OCI-LY7 (cell line): Measurements from ENCODE around the gene TUBGCP6. TPM values are rescaled to one million over a fixed set of nuclear protein-coding genes. Genes with fewer than 3 reads are reported as not detected.
"Not testable (repeated sequence)": the region's sequence is repeated elsewhere in the genome, so short reads cannot be mapped to it uniquely, and the experiment has no call there.

ENCODE experiments used
- BruUV-seq: library from RNA; stranded (reverse); fragments of 400-500 nt; replicated peaks from 2 replicates; lab custom pipeline; 2021; lab: Mats Ljungman, UMichigan
- CTCF ChIA-PET: fragments of 300-600 bp; sonication (Branson Sonifier 250); formaldehyde crosslinking; loops from one replicate; lab custom pipeline; 2022; ENCODE audit warnings: antibody characterized with exemption; ENCODE audit not compliant: unreplicated experiment; lab: Charles Lee
- POLR2A ChIA-PET: fragments of 300-600 bp; sonication (Branson Sonifier 250); formaldehyde crosslinking; loops from one replicate; lab custom pipeline; 2022; ENCODE audit warnings: antibody characterized with exemption; lab: Charles Lee
- DNase-seq: peaks from one replicate; pipeline ENCODE4 v3.0.0-alpha.2; 2015; ENCODE audit warnings: low spot score
- H2AFZ ChIP-seq: fragments of 200-600 bp; sonication (generic), shearing (Covaris generic); 2 replicates; pipeline ENCODE4 v1.6.1; 2014; ENCODE audit warnings: mild to moderate bottlenecking, antibody characterized with exemption, low read length, moderate library complexity
- H3K27ac ChIP-seq: fragments of 200-600 bp; sonication (generic); 2 replicates; pipeline ENCODE4 v1.5.1; 2014; ENCODE audit warnings: mixed run types, low read depth, mild to moderate bottlenecking, moderate library complexity, low read length, inconsistent platforms; ENCODE audit not compliant: poor library complexity, severe bottlenecking
- H3K36me3 ChIP-seq: fragments of 200-600 bp; sonication (generic); 2 replicates; pipeline ENCODE4 v1.6.1; 2014; ENCODE audit warnings: mild to moderate bottlenecking, antibody characterized with exemption, low read length, moderate library complexity, mixed read lengths; ENCODE audit not compliant: insufficient read depth
- H3K4me1 ChIP-seq: fragments of 200-600 bp; sonication (generic); 2 replicates; pipeline ENCODE4 v1.5.1; 2014; ENCODE audit warnings: mild to moderate bottlenecking, low read length; ENCODE audit not compliant: insufficient read depth, poor library complexity, severe bottlenecking
- H3K4me2 ChIP-seq: fragments of 200-600 bp; sonication (generic); 2 replicates; pipeline ENCODE4 v1.6.1; 2014; ENCODE audit warnings: mild to moderate bottlenecking, low read length
- H3K4me3 ChIP-seq: fragments of 200-600 bp; sonication (generic); 2 replicates; pipeline ENCODE4 v1.5.1; 2014; ENCODE audit warnings: mild to moderate bottlenecking, low read depth, low read length; ENCODE audit not compliant: poor library complexity, severe bottlenecking
- H3K79me2 ChIP-seq: fragments of 200-600 bp; sonication (generic); 2 replicates; pipeline ENCODE4 v1.6.1; 2016; ENCODE audit warnings: low read depth, mild to moderate bottlenecking, low read length, moderate library complexity, mixed read lengths; ENCODE audit not compliant: insufficient read depth
- H3K9me2 ChIP-seq: fragments of 200-600 bp; sonication (generic); 2 replicates; pipeline ENCODE4 v1.6.1; 2016; ENCODE audit warnings: mild to moderate bottlenecking, low read length, mixed read lengths; ENCODE audit not compliant: insufficient read depth
- H3K9me3 ChIP-seq: fragments of 200-600 bp; sonication (generic); 2 replicates; pipeline ENCODE4 v1.6.1; 2014; ENCODE audit warnings: mild to moderate bottlenecking, mixed run types, low read length, mixed read lengths
- H4K20me1 ChIP-seq: fragments of 200-600 bp; sonication (generic); 2 replicates; pipeline ENCODE4 v1.6.1; 2014; ENCODE audit warnings: mild to moderate bottlenecking, antibody characterized with exemption, low read length, moderate library complexity, mixed read lengths; ENCODE audit not compliant: insufficient read depth
- EZH2phosphoT487 ChIP-seq: fragments of 200-600 bp; sonication (generic); IDR thresholded peaks from 2 replicates; pipeline ENCODE4 v1.6.1; 2018; ENCODE audit warnings: low read depth, borderline replicate concordance, mild to moderate bottlenecking, mixed run types, antibody characterized with exemption, low read length, moderate library complexity, mixed read lengths
- intact Hi-C: fragments of 100-400 bp; cut with micrococcal nuclease; formaldehyde crosslinking; loops from one replicate; pipeline ENCODE4 v1.10.0; 2022; ENCODE audit not compliant: unreplicated experiment
- total RNA-seq, 2 experiments: library from RNA; depleted of rRNA in 1 of 2; stranded (reverse); fragments of >200 nt in 1 of 2; shearing (Covaris generic) in 1 of 2; gene quantifications; 2 replicates each; pipeline ENCODE4 v1.2.3, GENCODE V29; 2014 to 2022
- TF ChIP-seq, protein P1 (sequence below): fragments of 200-600 bp; sonication (generic); conservative IDR thresholded peaks from 2 replicates; pipeline ENCODE4 v1.5.1; 2014; ENCODE audit warnings: mild to moderate bottlenecking, antibody characterized with exemption, low read length, moderate library complexity, mixed read lengths

Gene TUBGCP6
- total RNA-seq, 2 experiments from 2014 or later, result 57.7 to 63.2 TPM

DNA sequence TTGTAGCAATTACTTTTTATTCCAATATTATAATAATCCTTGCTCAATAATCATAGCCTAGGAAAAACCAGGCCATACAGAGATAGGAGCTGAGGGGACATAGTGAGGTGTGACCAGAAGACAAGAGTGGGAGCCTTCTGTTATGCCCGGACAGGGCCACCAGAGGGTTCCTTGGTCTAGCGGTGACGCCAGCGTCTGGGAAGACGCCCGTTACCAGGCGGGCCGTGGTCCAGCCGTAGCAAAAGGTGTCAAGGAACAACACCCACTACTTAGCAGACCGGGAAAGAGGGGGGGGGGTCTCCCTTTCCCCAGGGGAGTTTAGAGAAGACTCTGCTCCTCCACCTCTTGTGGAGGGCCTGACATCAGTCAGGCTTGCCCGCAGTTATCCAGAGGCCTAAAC, 28.5 kb upstream of the TUBGCP6 start:
- H3K4me2 ChIP-seq, H3K79me2 ChIP-seq, BruUV-seq, H3K4me3 ChIP-seq, CTCF ChIA-PET, DNase-seq, H3K27ac ChIP-seq, H4K20me1 ChIP-seq, POLR2A ChIA-PET, H3K9me3 ChIP-seq, H3K9me2 ChIP-seq, H2AFZ ChIP-seq: not testable (repeated sequence)
- peaks cover 16% of the 10 kb centered on the region; the same call in 1 of the 2 replicates for H3K36me3 ChIP-seq
- H3K4me1 ChIP-seq, result peaks cover 38% of the 10 kb centered on the region
- intact Hi-C loops, result loop anchor here (5.0 kb wide), 1 partner anchor 234 kb away; the partner anchor contains the start of genes LMF2 and NCAPH2
- TF ChIP-seq, protein P1, sequence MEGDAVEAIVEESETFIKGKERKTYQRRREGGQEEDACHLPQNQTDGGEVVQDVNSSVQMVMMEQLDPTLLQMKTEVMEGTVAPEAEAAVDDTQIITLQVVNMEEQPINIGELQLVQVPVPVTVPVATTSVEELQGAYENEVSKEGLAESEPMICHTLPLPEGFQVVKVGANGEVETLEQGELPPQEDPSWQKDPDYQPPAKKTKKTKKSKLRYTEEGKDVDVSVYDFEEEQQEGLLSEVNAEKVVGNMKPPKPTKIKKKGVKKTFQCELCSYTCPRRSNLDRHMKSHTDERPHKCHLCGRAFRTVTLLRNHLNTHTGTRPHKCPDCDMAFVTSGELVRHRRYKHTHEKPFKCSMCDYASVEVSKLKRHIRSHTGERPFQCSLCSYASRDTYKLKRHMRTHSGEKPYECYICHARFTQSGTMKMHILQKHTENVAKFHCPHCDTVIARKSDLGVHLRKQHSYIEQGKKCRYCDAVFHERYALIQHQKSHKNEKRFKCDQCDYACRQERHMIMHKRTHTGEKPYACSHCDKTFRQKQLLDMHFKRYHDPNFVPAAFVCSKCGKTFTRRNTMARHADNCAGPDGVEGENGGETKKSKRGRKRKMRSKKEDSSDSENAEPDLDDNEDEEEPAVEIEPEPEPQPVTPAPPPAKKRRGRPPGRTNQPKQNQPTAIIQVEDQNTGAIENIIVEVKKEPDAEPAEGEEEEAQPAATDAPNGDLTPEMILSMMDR, result peak; percentile 28; the same call in 1 of the 2 replicates

DNA sequence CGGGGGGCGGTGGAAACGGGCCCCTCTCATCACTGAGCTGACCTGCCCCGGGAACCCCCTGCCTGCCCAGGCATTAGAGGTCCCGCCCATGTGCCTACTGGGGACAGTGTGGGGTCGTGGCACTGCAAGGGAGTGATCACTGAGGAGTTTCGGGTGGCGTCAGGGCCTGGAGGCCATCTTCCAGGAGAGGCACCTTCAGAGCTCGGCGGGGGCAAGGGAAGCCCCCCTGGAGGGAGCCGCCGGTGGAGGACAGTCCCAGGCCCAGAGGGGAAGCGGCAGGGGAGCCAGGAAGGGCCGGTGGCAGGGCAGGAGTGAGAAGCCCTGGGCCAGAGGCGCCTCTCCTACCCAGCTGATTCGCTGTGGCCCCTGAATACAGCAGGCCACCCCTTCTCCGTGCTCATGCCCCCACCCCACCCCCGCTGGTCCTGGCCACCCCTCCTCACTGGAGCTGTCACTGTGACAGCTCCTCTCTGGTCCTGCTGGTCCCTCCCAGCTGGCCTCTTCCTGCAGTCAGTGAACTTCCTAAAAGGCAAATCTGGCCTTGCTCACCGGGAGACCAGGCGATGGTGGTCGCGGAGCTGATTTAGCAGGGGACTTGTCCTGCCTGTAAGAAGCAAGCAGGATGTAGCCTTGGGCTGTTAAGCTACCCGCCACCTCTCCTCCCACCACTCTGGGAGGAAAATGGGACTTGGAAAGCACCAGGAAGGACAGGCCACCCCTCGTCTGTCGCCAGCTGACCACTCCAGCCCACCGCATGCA, 27.4 kb upstream of the TUBGCP6 start:
- no peak overlapping the region for H3K27ac ChIP-seq
- H3K9me3 ChIP-seq, result peaks cover 5% of the 10 kb centered on the region; the same call in 1 of the 2 replicates
- no peaks in the 10 kb centered on the region for H3K9me2 ChIP-seq
- DNase-seq, result no peak
- H3K4me2 ChIP-seq, result 0 out of 2 replicates have a peak overlapping the region, but pooled peaks have one; percentile 79
- ChIA-PET POLR2A (interaction anchor here (0.5 kb wide), 1 partner anchor 96 kb away, joined by 3 read pairs; no protein-coding TSS in a partner anchor), CTCF (interaction anchor here (0.5 to 0.6 kb wide), 2 partner anchors 23 to 42 kb away, joined by 3 to 10 read pairs; no protein-coding TSS in a partner anchor)
- TF ChIP-seq EZH2phosphoT487, result no peak
- TF ChIP-seq, protein P1, result no peak
- intact Hi-C loops, result loop anchor here (5.0 kb wide), 1 partner anchor 235 kb away; the partner anchor contains the start of genes LMF2 and NCAPH2
- no TSS peak for BruUV-seq
- no peaks in the 10 kb centered on the region for H3K79me2 ChIP-seq
- peaks cover 46% of the 10 kb centered on the region for H3K4me1 ChIP-seq
- H4K20me1 ChIP-seq, result no peaks in the 10 kb centered on the region
- no peak overlapping the region for H2AFZ ChIP-seq
- H3K36me3 ChIP-seq, result peaks cover 16% of the 10 kb centered on the region; the same call in 1 of the 2 replicates
- H3K4me3 ChIP-seq, result no peak overlapping the region
